Stomach (tissue), 4 donors: ENCODE measurements around the gene CECR2.

Experiments used
- EP300 ChIP-seq: sonication (generic); formaldehyde crosslinking; IDR thresholded peaks from one replicate; pipeline ENCODE4 v1.6.1; 2017; ENCODE audit warnings: antibody characterized with exemption
- POLR2A ChIP-seq, 4 donors: fragments of 450-650 bp; IDR thresholded peaks; one replicate each; pipeline ENCODE4 v1.6.1; 2016; ENCODE audit warnings: antibody characterized with exemption in 4 of 4, control low read depth in 2 of 4, mild to moderate bottlenecking in 1 of 4, moderate library complexity in 1 of 4
- POLR2AphosphoS5 ChIP-seq, 3 donors: sonication (generic); formaldehyde crosslinking; IDR thresholded peaks; one replicate each; pipeline ENCODE4 v1.6.1; 2016; ENCODE audit warnings: antibody characterized with exemption in 3 of 3
- TF ChIP-seq, protein P1 (sequence below), 7 experiments: fragments of 450-650 bp in 4 of 7; fragments of 200-600 bp in 3 of 7; sonication (generic) in 3 of 7; IDR thresholded peaks; one replicate each; pipeline ENCODE4 v1.5.1; 2016 to 2019; ENCODE audit warnings: antibody characterized with exemption in 7 of 7, control low read depth in 2 of 7, mild to moderate bottlenecking in 1 of 7

GRCh38 chr22:17489101-17489500 lies 119.8 kb downstream of the CECR2 start:
- TF ChIP-seq, protein P1, sequence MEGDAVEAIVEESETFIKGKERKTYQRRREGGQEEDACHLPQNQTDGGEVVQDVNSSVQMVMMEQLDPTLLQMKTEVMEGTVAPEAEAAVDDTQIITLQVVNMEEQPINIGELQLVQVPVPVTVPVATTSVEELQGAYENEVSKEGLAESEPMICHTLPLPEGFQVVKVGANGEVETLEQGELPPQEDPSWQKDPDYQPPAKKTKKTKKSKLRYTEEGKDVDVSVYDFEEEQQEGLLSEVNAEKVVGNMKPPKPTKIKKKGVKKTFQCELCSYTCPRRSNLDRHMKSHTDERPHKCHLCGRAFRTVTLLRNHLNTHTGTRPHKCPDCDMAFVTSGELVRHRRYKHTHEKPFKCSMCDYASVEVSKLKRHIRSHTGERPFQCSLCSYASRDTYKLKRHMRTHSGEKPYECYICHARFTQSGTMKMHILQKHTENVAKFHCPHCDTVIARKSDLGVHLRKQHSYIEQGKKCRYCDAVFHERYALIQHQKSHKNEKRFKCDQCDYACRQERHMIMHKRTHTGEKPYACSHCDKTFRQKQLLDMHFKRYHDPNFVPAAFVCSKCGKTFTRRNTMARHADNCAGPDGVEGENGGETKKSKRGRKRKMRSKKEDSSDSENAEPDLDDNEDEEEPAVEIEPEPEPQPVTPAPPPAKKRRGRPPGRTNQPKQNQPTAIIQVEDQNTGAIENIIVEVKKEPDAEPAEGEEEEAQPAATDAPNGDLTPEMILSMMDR (IDR thresholded peaks at IDR 0.05) = no peak
- no peak for TF ChIP-seq POLR2AphosphoS5 (IDR thresholded peaks at IDR 0.05)
- no peak for TF ChIP-seq EP300
- TF ChIP-seq POLR2A (IDR thresholded peaks at IDR 0.05) = no peak
